ENCODE measurements around the gene PON3. TPM values are rescaled to one million over a fixed set of nuclear protein-coding genes. Genes with fewer than 3 reads are reported as not detected.
A peak's percentile ranks its signal among the peaks of the same experiment; 100 is the strongest.

PON3 gene
- total and polyA plus RNA-seq, 2 of the 13 experiments (the other 11 are each of a cell fraction or from before 2014, with no cell fraction given) = 23.6 to 37.8 TPM

GRCh38 chr7:95440394-95441038, 44.3 kb upstream of the PON3 start (continued):
- TF ChIP-seq ZNF280B (CRISPR knock-in tag; IDR thresholded peaks at IDR 0.05; ENCODE audit: borderline replicate concordance) = no peak
- TF ChIP-seq MED1 (CRISPR knock-in tag; IDR thresholded peaks at IDR 0.05) = peak; percentile 92
- no peak; the same call in 1 of the 2 replicates for TF ChIP-seq GATAD1 (CRISPR knock-in tag; IDR thresholded peaks at IDR 0.05)
- peak; percentile 21; the same call in 1 of the 2 replicates for TF ChIP-seq BHLHE40 (IDR thresholded peaks at IDR 0.05; ENCODE audit: low read length)
- TF ChIP-seq CSRNP1 (CRISPR knock-in tag; IDR thresholded peaks at IDR 0.05) = no peak
- no peak for TF ChIP-seq ETV6 (CRISPR knock-in tag; conservative IDR thresholded peaks at IDR 0.05)
- no peak for TF ChIP-seq EEA1 (CRISPR knock-in tag; IDR thresholded peaks at IDR 0.05; ENCODE audit: borderline replicate concordance)
- peak; percentile 33 for TF ChIP-seq ZEB1 (IDR thresholded peaks at IDR 0.05; ENCODE audit: insufficient replicate concordance, low read depth)
- TF ChIP-seq ZNF781 (CRISPR knock-in tag; IDR thresholded peaks at IDR 0.05; ENCODE audit: borderline replicate concordance, not compliant biosample characterization) = no peak
- no peak for TF ChIP-seq ZNF138 (CRISPR knock-in tag; IDR thresholded peaks at IDR 0.05; ENCODE audit: low read depth)
- TF ChIP-seq TCF7L2 (IDR thresholded peaks at IDR 0.05; ENCODE audit: low read depth, low read length) = no peak
- peak; percentile 94 for TF ChIP-seq ARID3A (IDR thresholded peaks at IDR 0.05; ENCODE audit: low read depth, low read length)
- no peak for TF ChIP-seq PRPF4 (IDR thresholded peaks at IDR 0.05; ENCODE audit: low read depth, low read length, poor library complexity, severe bottlenecking)
- peak; percentile 99 for TF ChIP-seq TBL1XR1 (IDR thresholded peaks at IDR 0.05; ENCODE audit: borderline replicate concordance, low read length, partially characterized antibody)
- TF ChIP-seq KIAA2018 (CRISPR knock-in tag; IDR thresholded peaks at IDR 0.05; ENCODE audit: borderline replicate concordance) = no peak
- peak; percentile 43; the same call in 1 of the 2 replicates for TF ChIP-seq YEATS2 (CRISPR knock-in tag; IDR thresholded peaks at IDR 0.05; ENCODE audit: borderline replicate concordance)

Data from HepG2 (cell line).